A673 (cell line): ENCODE results near the gene YEATS4. TPM values are rescaled to one million over a fixed set of nuclear protein-coding genes. Genes with fewer than 3 reads are reported as not detected.

Experiments used
- BruUV-seq: library from RNA; stranded (reverse); fragments of 400-500 nt; replicated peaks from 2 replicates; lab custom pipeline; 2021; lab: Mats Ljungman, UMichigan
- CTCF ChIA-PET: fragments of 300-600 bp; sonication (Branson Sonifier 250); formaldehyde crosslinking; loops from one replicate; lab custom pipeline; 2022; ENCODE audit warnings: antibody characterized with exemption; lab: Charles Lee
- POLR2A ChIA-PET: fragments of 300-600 bp; sonication (Branson Sonifier 250); formaldehyde crosslinking; loops from one replicate; lab custom pipeline; 2022; ENCODE audit warnings: antibody characterized with exemption; ENCODE audit not compliant: low non-redundant PET; lab: Charles Lee
- DNase-seq: peaks from one replicate; pipeline ENCODE4 v3.0.0-alpha.2; 2015; ENCODE audit warnings: low spot score
- H3K27ac ChIP-seq: fragments of 200-600 bp; sonication (generic); 2 replicates; pipeline ENCODE4 v1.5.1; 2016; ENCODE audit warnings: mixed run types, low read depth, mild to moderate bottlenecking, mixed read lengths, antibody characterized with exemption, low read length; ENCODE audit not compliant: poor library complexity, severe bottlenecking
- H3K27me3 ChIP-seq: fragments of 200-600 bp; sonication (generic); replicated peaks from 2 replicates; pipeline ENCODE4 v1.6.1; 2017; ENCODE audit warnings: mixed run types, low read depth, mild to moderate bottlenecking, mixed read lengths, antibody characterized with exemption, low read length; ENCODE audit not compliant: insufficient read depth, poor library complexity
- H3K36me3 ChIP-seq: fragments of 200-600 bp; sonication (generic); 2 replicates; pipeline ENCODE4 v1.6.1; 2016; ENCODE audit warnings: mixed run types, mild to moderate bottlenecking, mixed read lengths, antibody characterized with exemption, low read length; ENCODE audit not compliant: insufficient read depth, poor library complexity, severe bottlenecking
- H3K4me1 ChIP-seq: fragments of 200-600 bp; sonication (generic); 2 replicates; pipeline ENCODE4 v1.6.1; 2017; ENCODE audit warnings: mixed run types, mild to moderate bottlenecking, mixed read lengths, antibody characterized with exemption, low read length; ENCODE audit not compliant: insufficient read depth, poor library complexity, severe bottlenecking
- H3K4me3 ChIP-seq: fragments of 200-600 bp; sonication (generic); 2 replicates; pipeline ENCODE4 v1.5.1; 2016; ENCODE audit warnings: low read depth, mixed run types, mild to moderate bottlenecking, mixed read lengths, low read length; ENCODE audit not compliant: poor library complexity, severe bottlenecking
- H3K9me3 ChIP-seq: fragments of 200-600 bp; sonication (generic); 2 replicates; pipeline ENCODE4 v1.6.1; 2016; ENCODE audit warnings: mixed run types, low read depth, mild to moderate bottlenecking, mixed read lengths, antibody characterized with exemption, low read length; ENCODE audit not compliant: poor library complexity, severe bottlenecking
- CTCF ChIP-seq: fragments of 300-800, 200-600 bp; sonication (generic); conservative IDR thresholded peaks from 2 replicates; pipeline ENCODE4 v1.5.1; 2017; ENCODE audit warnings: low read depth, mild to moderate bottlenecking, antibody characterized with exemption, low read length, moderate library complexity, mixed read lengths
- EZH2 ChIP-seq: fragments of 200-600 bp; sonication (generic); IDR thresholded peaks from 2 replicates; pipeline ENCODE4 v1.6.1; 2017; ENCODE audit warnings: borderline replicate concordance, low read depth, mild to moderate bottlenecking, mixed read lengths, antibody characterized with exemption, low read length; ENCODE audit not compliant: poor library complexity, severe bottlenecking
- intact Hi-C: fragments of 100-400 bp; cut with micrococcal nuclease; formaldehyde crosslinking; loops from one replicate; pipeline ENCODE4 v1.10.0; 2022; ENCODE audit not compliant: unreplicated experiment
- total RNA-seq: library from RNA; stranded (reverse); gene quantifications from 2 replicates; pipeline ENCODE4 v1.2.3, GENCODE V29; 2021

YEATS4 gene
- total RNA-seq, 1 experiment from 2014 or later: 43.7 TPM

GRCh38 chr12:69350777-69351176 lies 8.8 kb upstream of the YEATS4 start:
- CTCF ChIA-PET: no interaction called here
- POLR2A ChIA-PET: no interaction called here

GRCh38 chr12:69351462-69352236 lies 7.9 kb upstream of the YEATS4 start:
- DNase-seq: no peak
- TF ChIP-seq EZH2 (no peak), CTCF (no peak)
- peaks cover 5% of the 10 kb centered on the region for H3K27me3 ChIP-seq
- no TSS peak for BruUV-seq
- intact Hi-C loops: loop anchor here (10.0 kb wide), 1 partner anchor 223 kb away; no protein-coding TSS in a partner anchor
- no peaks in the 10 kb centered on the region for H3K9me3 ChIP-seq
- H3K36me3 ChIP-seq: no peaks in the 10 kb centered on the region
- no peaks in the 10 kb centered on the region for H3K4me1 ChIP-seq
- no peak overlapping the region for H3K4me3 ChIP-seq
- POLR2A ChIA-PET: no interaction called here
- no peak overlapping the region for H3K27ac ChIP-seq
- CTCF ChIA-PET: no interaction called here

More at GRCh38 chr12:69350777-69351176, 8.8 kb upstream of the YEATS4 start:
- no peak overlapping the region for H3K4me3 ChIP-seq
- intact Hi-C loops: loop anchor here (10.0 kb wide), 1 partner anchor 224 kb away; no protein-coding TSS in a partner anchor
- BruUV-seq: no TSS peak
- no peak overlapping the region for H3K27ac ChIP-seq
- H3K9me3 ChIP-seq: no peaks in the 10 kb centered on the region
- H3K4me1 ChIP-seq: no peaks in the 10 kb centered on the region
- peaks cover 5% of the 10 kb centered on the region for H3K27me3 ChIP-seq
- no peaks in the 10 kb centered on the region for H3K36me3 ChIP-seq
- no peak for TF ChIP-seq CTCF
- TF ChIP-seq EZH2: no peak
- DNase-seq: no peak

- no peaks in the 10 kb centered on the region for H3K4me1 ChIP-seq
- TF ChIP-seq CTCF: no peak
- TF ChIP-seq EZH2: no peak
- H3K36me3 ChIP-seq: no peaks in the 10 kb centered on the region
- no peaks in the 10 kb centered on the region for H3K9me3 ChIP-seq
- peaks cover 5% of the 10 kb centered on the region for H3K27me3 ChIP-seq
- intact Hi-C loops: loop anchor here (10.0 kb wide), 1 partner anchor 222 kb away; no protein-coding TSS in a partner anchor
- no peak overlapping the region for H3K27ac ChIP-seq
- ChIA-PET POLR2A (no interaction called here), CTCF (no interaction called here)
- no TSS peak for BruUV-seq
- H3K4me3 ChIP-seq: no peak overlapping the region
- no peak for DNase-seq
These were observed 6.6 kb upstream of the YEATS4 start for GRCh38 chr12:69352904-69353303.
